GF-D8 (cell line): ENCODE data around the gene HRAS.
"Not testable (repeated sequence)": the region's sequence is repeated elsewhere in the genome, so short reads cannot be mapped to it uniquely, and the experiment has no call there.

Experiments
- DNase-seq: peaks from one replicate; lab custom pipeline; 2025; lab: John Stamatoyannopoulos, UW

HRAS gene

DNA sequence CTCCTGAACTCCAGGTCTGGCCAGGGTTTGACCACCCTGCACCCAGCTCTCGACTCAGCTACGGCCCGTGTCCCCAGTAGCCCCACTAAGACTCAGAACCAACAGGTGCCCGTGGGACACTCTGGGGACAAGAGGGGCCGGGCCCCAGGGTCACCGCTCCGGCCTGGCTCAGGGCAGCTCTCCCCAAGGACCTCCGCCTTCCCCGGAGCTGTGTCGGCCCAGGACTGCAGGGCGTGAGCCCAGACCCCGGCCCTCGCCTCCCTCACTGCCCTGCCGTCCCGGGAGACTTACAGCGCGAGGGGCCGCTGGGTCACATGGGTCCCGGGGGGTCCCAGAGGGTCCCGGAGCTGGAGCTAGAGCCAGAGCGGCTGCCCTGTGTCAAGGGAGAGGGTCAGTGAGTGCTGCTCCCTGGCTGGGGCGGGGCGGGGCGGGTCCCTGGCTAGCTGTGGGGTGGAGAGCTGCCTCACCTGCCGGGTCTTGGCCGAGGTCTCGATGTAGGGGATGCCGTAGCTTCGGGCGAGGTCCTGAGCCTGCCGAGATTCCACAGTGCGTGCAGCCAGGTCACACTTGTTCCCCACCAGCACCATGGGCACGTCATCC, 2.3 kb downstream of the HRAS start:
- no peak for DNase-seq

DNA sequence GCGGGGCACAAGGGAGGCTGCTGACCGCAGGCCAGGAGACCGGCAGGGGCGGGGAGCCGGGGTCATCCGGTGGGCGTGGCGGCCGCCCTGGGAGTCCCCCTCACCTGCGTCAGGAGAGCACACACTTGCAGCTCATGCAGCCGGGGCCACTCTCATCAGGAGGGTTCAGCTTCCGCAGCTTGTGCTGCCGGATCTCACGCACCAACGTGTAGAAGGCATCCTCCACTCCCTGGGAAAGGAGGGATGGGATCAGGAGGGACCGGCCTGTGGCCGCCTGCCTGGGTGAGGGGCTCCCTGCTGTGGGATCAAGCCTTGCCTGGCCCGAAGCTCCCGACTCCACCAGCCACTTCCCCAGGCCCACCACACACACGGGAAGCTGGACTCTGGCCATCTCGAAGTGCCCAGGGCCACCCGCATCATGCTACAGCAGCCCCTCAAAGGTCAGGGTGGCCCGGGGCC, 2.8 kb downstream of the HRAS start:
- no peak for DNase-seq

DNA sequence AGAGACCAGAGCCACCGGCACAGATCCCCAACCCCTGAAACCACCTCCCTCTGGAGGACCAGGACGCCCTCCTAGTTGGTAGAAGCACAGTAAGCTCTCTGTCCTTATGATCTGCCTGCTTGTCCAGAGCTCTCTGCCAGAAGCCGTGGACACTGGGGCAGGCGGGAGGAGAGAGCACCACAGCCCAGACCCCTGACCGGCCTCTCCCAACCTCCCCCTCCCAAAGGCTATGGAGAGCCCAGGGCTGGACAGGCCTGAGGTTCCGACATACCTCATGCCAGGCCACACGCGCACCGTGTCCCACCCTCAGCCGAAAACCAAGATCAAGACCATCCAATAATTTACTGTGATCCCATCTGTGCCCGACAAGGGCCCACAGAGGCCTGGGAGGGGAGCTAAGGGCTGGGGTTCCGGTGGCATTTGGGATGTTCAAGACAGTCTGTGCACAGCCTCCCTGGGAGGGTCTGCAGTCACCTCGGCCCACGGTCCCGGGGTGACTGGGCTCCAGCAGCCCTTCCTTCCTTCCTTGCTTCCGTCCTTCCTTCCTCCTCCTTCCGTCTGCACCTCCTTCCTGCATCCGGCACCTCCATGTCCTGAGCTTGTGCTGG, 3.4 kb downstream of the HRAS start:
- no peak for DNase-seq

DNA sequence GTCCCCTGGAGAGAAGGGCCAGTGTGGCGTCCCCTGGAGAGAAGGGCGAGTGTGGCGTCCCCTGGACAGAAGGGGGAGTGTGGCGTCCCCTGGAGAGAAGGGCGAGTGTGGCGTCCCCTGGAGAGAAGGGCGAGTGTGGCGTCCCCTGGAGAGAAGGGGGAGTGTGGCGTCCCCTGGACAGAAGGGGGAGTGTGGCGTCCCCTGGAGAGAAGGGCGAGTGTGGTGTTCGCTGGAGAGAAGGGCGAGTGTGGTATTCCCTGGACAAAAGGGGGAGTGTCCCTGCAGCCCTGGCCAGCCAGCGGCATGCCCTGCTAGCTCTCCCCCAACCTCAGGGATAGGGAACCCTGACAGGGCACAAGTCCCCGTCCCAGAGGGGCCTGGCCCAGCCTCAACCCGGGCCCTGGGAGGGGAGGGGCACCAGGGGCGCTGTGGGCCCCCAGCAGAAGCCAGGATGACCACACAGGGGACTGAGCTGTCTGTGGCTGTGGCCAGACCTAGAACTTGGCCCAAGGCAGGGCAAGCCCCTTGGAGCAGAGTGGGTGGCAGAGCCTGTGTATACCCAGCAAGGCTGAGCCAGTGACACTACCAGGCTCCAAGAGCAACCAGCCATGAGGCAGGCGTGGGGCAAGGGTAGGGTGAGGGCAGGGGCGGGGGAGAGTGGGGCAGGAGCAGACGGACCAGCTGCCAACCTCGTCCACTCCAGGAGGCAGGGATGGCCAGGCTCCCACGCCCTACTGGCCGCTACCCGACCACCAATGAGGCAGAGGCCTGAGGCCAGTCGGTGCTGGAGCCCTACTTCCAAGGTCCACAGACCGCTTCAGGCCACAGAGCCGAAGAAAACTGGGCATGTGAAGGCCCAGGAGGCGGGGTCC, 4.2 kb downstream of the HRAS start:
- DNase-seq, result no peak

DNA sequence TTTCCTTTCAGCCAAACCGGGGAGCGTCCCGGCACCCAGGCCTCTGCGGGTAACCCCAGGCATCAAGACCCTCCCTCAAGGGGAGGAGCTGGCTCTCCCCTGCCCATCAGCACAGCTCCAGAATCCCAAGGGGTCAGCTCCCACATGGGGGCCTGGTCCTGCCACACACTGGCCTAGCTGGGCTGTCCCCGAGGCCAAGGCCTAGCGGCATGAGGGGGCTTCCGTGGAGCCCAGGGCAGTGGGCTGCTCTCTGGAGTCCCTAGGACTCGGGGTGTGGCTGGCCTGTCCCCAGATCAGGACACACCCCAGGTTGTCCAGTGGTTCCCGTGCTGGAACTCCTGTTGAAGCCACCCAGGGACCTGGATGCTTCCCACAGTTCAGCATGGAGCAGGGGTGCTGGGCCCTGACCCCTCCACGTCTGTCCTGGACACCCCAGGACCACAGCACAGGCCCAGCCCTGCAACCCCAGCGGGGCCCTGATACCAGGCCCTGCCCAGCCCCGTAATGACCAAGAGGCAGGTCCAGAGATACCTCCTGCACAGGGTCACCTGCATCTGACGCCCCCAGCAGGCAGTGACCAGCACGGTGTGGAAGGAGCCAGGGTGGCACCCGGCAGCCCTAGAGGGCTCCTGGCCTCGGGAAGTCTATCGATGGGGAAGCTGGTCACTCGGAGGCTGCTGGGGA, 5.5 kb downstream of the HRAS start:
- DNase-seq, result no peak

DNA sequence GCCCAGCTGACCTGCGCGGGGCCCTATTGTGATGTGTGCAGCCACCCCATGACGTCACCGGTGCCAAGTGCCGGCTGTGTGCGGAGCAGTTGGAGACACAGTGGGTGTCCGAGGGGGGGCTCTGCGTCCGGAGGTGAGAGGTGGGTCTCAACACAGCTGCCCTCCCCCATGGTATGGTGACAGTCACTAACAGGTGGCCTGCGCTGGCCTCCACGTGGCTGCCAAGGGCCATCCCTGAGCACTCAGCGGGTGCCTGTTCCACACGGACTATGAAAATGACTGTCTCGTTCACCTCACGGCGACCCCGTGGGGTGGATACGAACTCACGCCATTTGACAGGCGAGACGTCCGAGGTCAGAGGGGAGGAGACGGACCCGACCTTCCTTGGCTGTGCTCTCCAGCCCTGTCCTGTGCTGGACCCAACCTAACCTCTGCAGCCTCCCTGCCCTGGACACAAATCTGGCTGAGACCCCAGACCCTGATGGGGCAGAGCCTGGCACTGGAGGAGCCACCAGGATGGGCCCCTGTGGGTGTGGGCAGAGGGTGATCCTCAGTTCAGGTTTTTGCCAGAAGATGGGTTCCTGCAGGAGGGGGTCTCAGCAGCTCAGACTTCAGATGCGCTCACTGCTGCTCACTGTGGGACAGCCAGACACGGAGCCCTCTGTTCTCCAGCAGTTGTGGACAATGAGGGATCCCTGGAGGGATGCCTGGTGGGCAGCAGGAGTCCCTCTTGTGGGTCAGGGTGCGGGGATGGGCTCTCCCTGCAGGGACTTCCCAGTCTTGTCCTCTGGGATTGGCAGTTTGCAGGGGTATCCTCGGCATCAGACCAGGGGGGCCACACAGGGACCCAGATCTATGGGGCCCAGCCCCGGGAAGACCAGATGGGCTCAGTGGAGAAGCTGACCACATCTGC, 6.3 kb downstream of the HRAS start:
- DNase-seq, result no peak

DNA sequence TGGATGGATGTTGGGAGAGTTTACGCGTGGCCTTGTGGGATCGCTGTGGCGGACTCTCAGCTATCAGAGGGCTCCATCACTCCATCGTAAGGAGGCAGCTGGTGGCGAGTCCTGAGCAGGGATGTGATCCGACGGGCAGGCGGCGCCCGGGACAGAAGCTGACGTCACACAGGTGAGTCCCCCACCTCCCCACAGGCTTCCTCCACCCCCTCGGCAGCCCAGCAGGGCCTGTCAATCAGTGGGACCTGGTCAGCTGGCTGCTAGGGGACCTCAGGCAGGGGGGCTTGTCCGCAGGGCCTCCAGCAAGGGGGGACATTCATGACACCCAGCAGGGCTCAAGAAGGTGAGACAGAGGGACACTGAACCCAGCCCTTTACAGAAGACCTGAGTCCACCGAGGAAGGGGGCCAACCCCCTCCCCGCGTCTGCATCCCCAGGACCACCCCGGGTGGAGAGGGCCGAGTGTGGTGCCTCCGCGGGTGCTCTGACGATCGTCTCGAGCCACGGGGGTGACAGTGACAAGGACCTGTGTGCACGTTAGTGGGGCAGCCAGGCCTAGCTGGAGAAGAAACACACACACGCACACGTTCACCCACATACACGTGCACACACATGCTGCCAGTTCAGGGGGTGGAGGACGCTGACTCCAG, 7.1 kb downstream of the HRAS start:
- no peak for DNase-seq

DNA sequence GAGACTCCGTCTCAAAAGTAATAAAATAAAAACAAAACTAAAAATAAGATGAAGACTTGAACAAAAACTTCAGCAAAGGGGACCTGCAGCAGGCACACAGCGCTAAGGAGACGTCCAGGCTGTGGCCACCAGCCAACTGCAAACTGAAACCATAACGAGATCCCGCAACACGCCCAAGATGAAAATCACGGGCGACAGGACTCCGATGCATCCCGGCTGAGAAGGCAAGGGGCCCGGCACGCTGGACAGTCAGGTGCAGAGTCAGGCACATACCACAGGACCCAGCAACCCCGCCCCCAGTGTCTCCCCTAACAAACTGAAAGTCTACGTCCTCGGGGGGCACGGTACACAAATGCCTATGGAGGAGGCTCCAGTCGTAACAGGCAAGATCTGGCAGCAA, 9.2 kb downstream of the HRAS start:
- DNase-seq, result no peak

DNA sequence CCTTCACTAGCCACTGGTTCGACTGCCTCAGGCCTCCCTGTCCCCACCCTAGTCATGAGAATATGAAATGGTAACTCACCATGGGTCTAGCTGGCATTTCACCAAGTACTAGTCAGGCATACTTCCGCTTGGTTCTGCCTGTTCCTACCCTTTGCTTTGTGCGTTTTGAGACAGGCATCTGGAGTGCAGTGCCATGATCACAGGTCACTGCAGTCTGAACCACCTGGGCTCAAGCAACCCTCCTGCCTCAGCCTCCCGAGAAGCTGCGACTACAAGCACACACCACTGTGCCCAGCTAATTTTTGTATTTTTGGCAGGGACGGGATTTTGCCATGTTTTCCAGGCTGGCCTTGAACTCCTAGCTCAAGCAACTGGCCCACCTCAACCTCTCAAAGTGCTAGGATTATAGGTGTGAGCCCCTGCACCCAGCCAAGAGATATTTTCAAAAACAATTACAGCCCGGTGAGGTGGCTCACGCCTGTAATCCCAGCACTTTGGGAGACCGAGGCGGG, 14.1 kb downstream of the HRAS start:
- DNase-seq, result no peak

DNA sequence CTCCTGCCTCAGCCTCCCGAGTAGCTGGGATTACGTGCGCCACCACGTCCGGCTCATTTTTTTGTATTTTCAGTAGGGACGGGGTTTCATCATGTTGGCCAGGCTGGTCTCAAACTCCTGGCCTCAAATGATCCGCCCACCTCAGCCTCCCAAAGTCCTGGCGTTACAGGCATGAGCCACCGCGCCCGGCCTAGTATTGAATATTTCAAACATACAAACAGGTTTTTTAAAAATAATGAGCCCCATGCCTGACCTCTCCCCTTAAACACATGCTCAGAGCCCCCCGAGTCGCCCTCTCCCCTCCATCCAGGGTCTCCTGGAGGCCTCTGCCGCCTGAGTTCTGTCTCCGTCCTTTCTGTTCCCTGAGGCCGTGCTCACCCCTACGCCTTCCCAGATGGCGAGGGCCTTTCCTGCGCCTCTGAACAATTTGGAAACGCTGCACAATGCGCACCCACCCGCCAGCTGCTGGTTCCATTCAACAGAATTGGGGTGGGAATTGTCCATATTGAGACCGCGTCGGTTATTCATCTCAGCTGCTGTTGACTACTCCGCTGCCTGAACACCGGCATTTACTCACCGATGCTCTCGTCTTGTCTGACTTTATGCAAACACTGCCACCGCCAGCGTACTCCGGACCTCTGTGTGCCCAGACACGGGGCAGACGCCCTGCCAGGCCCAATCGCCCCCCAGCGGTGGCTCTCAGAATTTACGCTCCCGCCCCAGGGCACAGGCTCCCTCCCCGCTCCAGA, 14.8 kb downstream of the HRAS start:
- no peak for DNase-seq

DNA sequence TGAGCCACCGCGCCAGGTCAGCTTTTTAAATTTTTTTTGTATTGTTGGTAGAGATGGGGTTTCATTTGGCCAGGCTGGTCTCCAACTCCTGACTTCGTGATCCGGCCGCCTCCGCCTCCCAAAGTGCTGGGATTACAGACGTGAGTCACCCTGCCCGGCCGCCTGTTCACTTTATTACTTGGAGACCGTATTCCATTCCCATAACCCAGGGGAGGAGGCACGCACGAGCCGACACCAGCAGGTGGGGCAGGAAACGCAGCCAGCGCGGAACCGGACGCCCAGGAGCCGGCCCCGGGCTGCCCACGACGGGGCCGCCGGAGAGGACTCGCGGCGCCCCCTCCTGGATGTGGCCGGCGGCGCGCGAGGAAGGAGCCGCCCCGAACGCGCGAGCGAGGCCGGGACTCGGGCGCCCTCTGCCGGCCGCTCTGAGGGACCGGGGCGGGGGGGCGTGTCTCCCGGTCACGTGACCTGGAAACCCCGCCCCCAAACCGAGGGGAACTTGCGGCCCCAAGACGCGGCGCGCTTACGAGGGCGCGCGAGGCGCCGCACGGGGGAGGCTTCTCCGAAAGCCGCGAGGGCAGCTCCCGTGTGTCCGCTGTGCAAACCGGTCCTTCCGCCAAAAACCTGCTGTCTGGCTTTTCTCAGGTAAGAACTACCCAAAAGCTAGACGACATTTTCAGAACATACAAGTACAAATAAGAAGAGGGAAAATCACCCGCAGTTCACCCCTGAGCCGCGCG, 16.7 kb downstream of the HRAS start:
- no peak for DNase-seq

DNA sequence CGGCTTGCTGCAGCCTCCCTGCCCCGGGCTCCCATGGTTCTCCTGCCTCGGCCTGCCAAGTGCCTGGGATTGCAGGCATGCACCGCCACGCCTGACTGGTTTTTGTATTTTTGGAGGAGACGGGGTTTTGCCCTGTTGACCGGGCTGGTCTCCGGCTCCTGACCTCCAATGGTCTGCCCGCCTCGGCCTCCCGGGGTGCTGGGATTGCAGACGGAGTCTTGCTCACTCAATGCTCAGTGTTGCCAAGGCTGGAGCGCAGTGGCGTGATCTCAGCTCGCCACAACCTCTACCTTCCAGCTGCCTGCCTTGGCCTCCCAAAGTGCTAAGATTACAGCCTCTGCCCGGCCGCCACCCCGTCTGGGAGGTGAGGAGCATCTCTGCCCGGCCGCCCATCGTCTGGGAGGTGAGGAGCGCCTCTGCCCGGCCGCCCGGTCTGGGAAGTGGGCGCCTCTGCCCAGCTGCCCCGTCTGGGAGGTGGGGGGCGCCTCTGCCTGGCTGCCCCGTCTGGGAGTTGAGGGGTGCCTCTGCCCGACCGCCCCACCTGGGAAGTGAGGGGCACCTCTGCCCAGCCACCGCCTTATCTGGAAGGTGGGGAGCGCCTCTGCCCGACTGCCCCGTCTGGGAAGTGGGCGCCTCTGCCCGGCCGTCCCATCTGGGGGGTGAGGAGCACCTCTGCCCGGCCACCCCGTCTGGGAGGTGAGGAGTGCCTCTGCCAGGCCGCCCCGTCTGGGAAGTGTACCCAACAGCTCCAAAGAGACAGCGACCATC, 18.3 kb downstream of the HRAS start:
- DNase-seq, result not testable (repeated sequence)

DNA sequence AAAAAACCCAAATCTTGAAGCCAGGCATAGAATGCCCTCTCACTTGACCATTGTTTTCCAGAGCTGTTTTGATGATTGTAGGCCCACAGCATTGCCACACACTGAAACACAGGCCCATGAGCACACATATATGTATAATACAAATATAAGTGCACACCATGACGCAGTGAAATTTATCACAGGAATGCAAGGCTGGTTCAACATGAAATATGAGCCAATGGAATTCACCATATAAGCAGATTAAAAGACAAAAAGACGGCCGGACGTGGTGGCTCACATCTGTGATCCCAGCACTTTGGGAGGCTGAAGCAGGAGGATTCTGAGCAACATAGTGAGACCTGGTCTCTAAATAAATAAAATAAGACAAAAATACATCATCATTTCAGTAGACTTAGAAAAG, 19.0 kb downstream of the HRAS start:
- DNase-seq, result no peak

DNA sequence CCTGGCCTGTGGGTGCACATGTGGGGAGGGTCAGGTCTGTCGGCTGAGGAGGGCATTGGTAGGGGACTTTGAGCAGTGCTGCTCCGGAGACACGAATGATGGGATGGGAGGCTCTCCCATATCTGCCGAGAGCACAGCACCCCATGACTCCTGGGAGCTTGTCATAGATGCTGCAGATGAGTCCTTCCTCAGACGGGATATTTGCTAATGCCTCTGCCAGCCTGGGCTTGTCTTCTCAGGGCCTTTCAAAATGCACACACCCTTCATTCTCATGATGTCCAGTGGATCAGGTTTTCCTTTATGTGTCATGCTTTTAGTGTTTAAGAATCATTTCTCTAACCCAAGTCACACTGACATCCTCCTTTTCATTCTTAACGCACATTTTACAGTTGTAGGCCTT, 20.2 kb downstream of the HRAS start:
- DNase-seq, result no peak

DNA sequence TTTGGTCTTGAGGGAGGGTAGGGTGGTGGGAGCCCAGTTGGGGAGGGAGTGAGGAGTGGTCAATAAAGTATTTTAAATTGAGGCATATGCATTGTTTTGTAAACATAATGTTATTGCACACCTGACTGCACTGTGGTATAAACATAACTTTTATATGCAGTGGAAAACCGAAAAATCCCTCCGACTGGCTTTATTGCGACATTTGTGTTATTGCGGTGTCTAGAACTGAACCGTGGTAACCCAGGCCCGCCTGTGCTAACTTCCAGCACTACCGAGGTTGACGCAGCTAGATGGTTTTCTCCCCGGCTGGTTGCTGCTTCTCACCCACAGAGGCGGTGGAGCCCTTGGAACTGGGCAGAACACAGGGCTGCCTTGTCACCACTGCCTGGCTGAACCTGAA, 20.8 kb downstream of the HRAS start:
- no peak for DNase-seq

DNA sequence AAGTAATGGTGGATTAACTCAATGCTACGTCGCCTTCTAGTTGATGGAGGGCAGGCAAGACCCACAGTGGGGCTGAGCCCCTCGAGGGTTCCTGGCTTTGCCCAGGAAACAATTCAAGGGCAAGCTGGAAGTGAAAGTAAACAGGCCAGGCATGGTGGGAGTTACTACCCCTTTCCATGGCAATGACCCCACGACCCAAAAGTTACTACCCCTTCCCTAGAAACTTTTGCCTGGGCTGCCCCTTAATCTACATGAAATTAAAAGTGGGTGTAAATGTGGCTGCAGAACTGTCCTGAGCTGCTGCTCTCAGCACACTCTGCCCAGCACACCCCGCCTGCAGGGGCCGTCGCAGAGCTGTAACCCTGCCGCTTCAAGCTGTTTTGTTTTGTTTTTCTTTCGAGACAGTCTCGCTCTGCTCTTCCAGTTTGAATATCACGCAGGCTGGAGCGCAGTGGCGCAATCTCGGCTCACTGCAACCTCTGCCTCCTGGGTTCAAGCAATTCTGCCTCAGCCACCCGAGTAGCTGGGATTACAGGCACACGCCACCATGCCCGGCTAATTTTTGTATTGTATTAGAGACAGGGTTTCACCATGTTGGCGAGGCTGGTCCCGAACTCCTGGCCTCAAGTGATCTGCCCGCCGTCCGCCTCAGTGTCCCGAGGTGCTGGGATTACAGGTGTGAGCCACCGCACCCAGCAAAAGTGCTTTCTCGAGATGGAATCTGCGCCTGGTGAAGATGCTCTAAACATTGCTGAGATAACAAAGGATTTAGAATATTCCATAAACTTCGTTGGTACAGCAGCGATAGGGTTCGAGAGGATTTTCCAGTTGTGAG, 22.4 kb downstream of the HRAS start:
- no peak for DNase-seq

DNA sequence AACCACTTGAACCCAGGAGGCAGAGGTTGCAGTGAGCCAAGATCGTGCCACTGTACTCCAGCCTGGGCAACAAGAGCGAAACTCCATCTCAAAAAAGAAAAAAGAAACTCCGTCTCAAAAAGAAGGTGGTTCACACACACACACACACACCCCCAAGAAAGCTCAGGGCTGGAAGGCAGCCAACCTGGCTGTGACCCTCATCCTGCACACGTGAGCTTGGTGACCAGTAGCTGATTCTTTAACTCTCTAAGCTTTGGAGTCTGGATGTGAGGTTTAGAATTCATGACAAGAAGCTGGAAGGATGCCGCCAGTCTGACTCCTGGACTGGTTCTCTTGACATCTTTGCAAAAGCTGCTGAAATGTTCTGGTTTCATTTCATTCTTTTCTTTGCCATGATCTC, 26.4 kb downstream of the HRAS start:
- DNase-seq, result no peak
